ENCODE results near the gene BPNT1. TPM values are rescaled to one million over a fixed set of nuclear protein-coding genes. Genes with fewer than 3 reads are reported as not detected.

Gene BPNT1
- total and polyA plus RNA-seq, 2 donors (not counting 3 experiments of a cell fraction or from before 2014, with no cell fraction given): 20.3 to 29.0 TPM

GRCh38 chr1:220043646-220044045 lies 45.9 kb downstream of the BPNT1 start:
- CTCF ChIA-PET: interaction anchor here (1.0 kb wide), 1 partner anchor 11 kb away, joined by 3 read pairs; no protein-coding TSS in a partner anchor
- Histone ChIP-seq H3K4me1 (ENCODE audit: control insufficient read depth, extremely low read depth, insufficient read depth, low read length) (peaks cover 10% of the 10 kb centered on the region), H3K79me2 (ENCODE audit: control insufficient read depth, insufficient read depth, low read length) (peaks cover 51% of the 10 kb centered on the region), H3K36me3 (ENCODE audit: control insufficient read depth in 2 of 2, extremely low read depth in 1 of 2, insufficient read depth in 2 of 2, low read length in 2 of 2) (peaks cover 5% of the 10 kb centered on the region in 2 experiments), H3K4me2 (ENCODE audit: insufficient read depth, low read length) (no peak overlapping the region), H3K9ac (replicated peaks; ENCODE audit: extremely low read depth, insufficient read depth, low read length) (no peak overlapping the region), H3K9me1 (replicated peaks; ENCODE audit: control insufficient read depth, extremely low read depth, insufficient read depth, low read length) (no peaks in the 10 kb centered on the region), H4K20me1 (replicated peaks; ENCODE audit: control insufficient read depth, extremely low read depth, insufficient read depth, low read length) (no peaks in the 10 kb centered on the region), H3K4me3 (replicated peaks in 1 of 3; ENCODE audit: insufficient read depth in 1 of 3, low read depth in 1 of 3, low read length in 3 of 3) (no peak overlapping the region), H2AFZ (ENCODE audit: low read depth, low read length) (no peak overlapping the region), H3K27me3 (ENCODE audit: control insufficient read depth in 2 of 2, insufficient read depth in 2 of 2, low read length in 2 of 2) (no peaks in the 10 kb centered on the region), H3K27ac (ENCODE audit: insufficient read depth, low read depth, low read length) (no peak overlapping the region), H3K9me3 (replicated peaks; ENCODE audit: control insufficient read depth, insufficient read depth, low read length) (no peaks in the 10 kb centered on the region)
- intact Hi-C loops (cut with micrococcal nuclease) (no loop called here), dilution Hi-C loops (cut with MboI; ENCODE audit: extremely low pct_ligation_motif_present, low sequenced_read_pairs) (no loop called here)
- POLR2A ChIA-PET: no interaction called here
- FAIRE-seq (no peak), DNase-seq (ENCODE audit: low read depth, low spot score) (no peak)
- no TSS peak for BruUV-seq (replicated peaks)
- TF ChIP-seq GATA2 (IDR thresholded peaks at IDR 0.05; ENCODE audit: insufficient read depth, insufficient read length, low read depth, low read length) (no peak), FOS (IDR thresholded peaks at IDR 0.05; ENCODE audit: borderline replicate concordance, insufficient read depth, low read length) (no peak), POLR2AphosphoS5 (IDR thresholded peaks at IDR 0.05; ENCODE audit: insufficient read depth, low read depth, low read length) (no peak), MYC (IDR thresholded peaks at IDR 0.05; ENCODE audit: low read depth, low read length) (no peak), EZH2 (IDR thresholded peaks at IDR 0.05; ENCODE audit: borderline replicate concordance, low read depth, low read length, severe bottlenecking) (no peak)
- TF ChIP-seq, protein P1, sequence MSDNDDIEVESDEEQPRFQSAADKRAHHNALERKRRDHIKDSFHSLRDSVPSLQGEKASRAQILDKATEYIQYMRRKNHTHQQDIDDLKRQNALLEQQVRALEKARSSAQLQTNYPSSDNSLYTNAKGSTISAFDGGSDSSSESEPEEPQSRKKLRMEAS (IDR thresholded peaks at IDR 0.05; ENCODE audit: insufficient read depth, insufficient read length): no peak

DNA sequence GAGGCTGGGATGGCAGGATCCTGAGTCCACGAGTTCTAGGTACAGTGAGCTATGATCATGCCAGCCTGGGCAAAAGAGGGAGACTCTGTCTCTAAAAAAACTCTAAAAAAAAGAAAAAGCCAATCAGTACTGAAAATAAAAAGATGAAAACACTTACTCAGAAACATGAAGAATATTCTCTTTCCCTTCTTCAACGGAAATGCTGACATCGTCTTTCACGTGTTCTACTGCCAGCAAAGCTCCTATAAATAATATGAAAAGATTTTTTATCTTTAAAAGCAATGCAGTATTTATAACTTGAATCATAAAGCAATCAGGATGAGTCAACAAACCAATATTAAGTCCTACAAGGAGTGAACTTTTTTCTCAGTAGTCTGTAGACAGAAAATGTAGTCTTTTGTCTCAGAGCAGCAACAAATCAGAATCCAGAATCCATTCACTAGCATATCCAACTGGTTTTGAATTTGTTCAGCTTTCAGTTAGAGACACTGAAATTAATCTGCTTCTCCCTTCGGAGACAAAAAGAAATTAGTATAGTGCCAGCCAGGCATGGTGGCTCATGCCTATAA lies 49.5 kb downstream of the BPNT1 start:
- no peaks in the 10 kb centered on the region for H4K20me1 ChIP-seq (replicated peaks; ENCODE audit: control insufficient read depth, extremely low read depth, insufficient read depth, low read length)
- H3K27ac ChIP-seq (ENCODE audit: insufficient read depth, low read depth, low read length): no peak overlapping the region
- intact Hi-C loops (cut with micrococcal nuclease) (no loop called here), dilution Hi-C loops (cut with MboI; ENCODE audit: extremely low pct_ligation_motif_present, low sequenced_read_pairs) (no loop called here)
- H3K27me3 ChIP-seq (ENCODE audit: control insufficient read depth in 2 of 2, insufficient read depth in 2 of 2, low read length in 2 of 2): no peaks in the 10 kb centered on the region
- peaks cover 68% of the 10 kb centered on the region for H3K79me2 ChIP-seq (ENCODE audit: control insufficient read depth, insufficient read depth, low read length)
- CTCF ChIA-PET: interaction anchor here (1.2 kb wide), 1 partner anchor 150 kb away, joined by 3 read pairs; no protein-coding TSS in a partner anchor
- no peaks in the 10 kb centered on the region for H3K9me3 ChIP-seq (replicated peaks; ENCODE audit: control insufficient read depth, insufficient read depth, low read length)
- H3K4me1 ChIP-seq (ENCODE audit: control insufficient read depth, extremely low read depth, insufficient read depth, low read length): peaks cover 6% of the 10 kb centered on the region
- H3K9me1 ChIP-seq (replicated peaks; ENCODE audit: control insufficient read depth, extremely low read depth, insufficient read depth, low read length): no peaks in the 10 kb centered on the region
- FAIRE-seq (no peak), DNase-seq (ENCODE audit: low read depth, low spot score) (no peak)
- no peak overlapping the region for H3K4me2 ChIP-seq (ENCODE audit: insufficient read depth, low read length)
- H2AFZ ChIP-seq (ENCODE audit: low read depth, low read length): no peak overlapping the region
- peaks cover 5 to 6% of the 10 kb centered on the region in 2 experiments for H3K36me3 ChIP-seq (ENCODE audit: control insufficient read depth in 2 of 2, extremely low read depth in 1 of 2, insufficient read depth in 2 of 2, low read length in 2 of 2)
- TF ChIP-seq EZH2 (IDR thresholded peaks at IDR 0.05; ENCODE audit: borderline replicate concordance, low read depth, low read length, severe bottlenecking) (no peak), MYC (IDR thresholded peaks at IDR 0.05; ENCODE audit: low read depth, low read length) (no peak)
- TF ChIP-seq, protein P2, sequence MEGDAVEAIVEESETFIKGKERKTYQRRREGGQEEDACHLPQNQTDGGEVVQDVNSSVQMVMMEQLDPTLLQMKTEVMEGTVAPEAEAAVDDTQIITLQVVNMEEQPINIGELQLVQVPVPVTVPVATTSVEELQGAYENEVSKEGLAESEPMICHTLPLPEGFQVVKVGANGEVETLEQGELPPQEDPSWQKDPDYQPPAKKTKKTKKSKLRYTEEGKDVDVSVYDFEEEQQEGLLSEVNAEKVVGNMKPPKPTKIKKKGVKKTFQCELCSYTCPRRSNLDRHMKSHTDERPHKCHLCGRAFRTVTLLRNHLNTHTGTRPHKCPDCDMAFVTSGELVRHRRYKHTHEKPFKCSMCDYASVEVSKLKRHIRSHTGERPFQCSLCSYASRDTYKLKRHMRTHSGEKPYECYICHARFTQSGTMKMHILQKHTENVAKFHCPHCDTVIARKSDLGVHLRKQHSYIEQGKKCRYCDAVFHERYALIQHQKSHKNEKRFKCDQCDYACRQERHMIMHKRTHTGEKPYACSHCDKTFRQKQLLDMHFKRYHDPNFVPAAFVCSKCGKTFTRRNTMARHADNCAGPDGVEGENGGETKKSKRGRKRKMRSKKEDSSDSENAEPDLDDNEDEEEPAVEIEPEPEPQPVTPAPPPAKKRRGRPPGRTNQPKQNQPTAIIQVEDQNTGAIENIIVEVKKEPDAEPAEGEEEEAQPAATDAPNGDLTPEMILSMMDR (IDR thresholded peaks at IDR 0.05; ENCODE audit: extremely low read depth in 1 of 2, insufficient read depth in 1 of 2, low read depth in 1 of 2, low read length in 2 of 2): no peak
- no peak overlapping the region for H3K4me3 ChIP-seq (replicated peaks in 1 of 3; ENCODE audit: insufficient read depth in 1 of 3, low read depth in 1 of 3, low read length in 3 of 3)
- no TSS peak for BruUV-seq (replicated peaks)
- H3K9ac ChIP-seq (replicated peaks; ENCODE audit: extremely low read depth, insufficient read depth, low read length): no peak overlapping the region
- POLR2A ChIA-PET: no interaction called here

Data from endothelial cell of umbilical vein (primary cell).